GM12873 (cell line): ENCODE measurements around the gene RHBDD3.

Experiments used
- CTCF ChIP-seq: IDR thresholded peaks from 2 replicates; pipeline ENCODE4 v1.5.1; 2012; ENCODE audit warnings: low read depth, mild to moderate bottlenecking, moderate library complexity, low read length, control low read depth; ENCODE audit not compliant: insufficient read depth; ENCODE audit errors: missing control alignments

Gene RHBDD3

GRCh38 chr22:29233277-29233877 lies 34.4 kb downstream of the RHBDD3 start:
- no peak for TF ChIP-seq CTCF

- no peak for TF ChIP-seq CTCF
Measured at GRCh38 chr22:29231971-29232959, 35.5 kb downstream of the RHBDD3 start.

- TF ChIP-seq CTCF = no peak
Measured at GRCh38 chr22:29230972-29231875, 36.6 kb downstream of the RHBDD3 start.

GRCh38 chr22:29226351-29226981 lies 41.3 kb downstream of the RHBDD3 start:
- TF ChIP-seq CTCF = no peak

- TF ChIP-seq CTCF = no peak
Measured at GRCh38 chr22:29225422-29226090, 42.2 kb downstream of the RHBDD3 start.

- no peak for TF ChIP-seq CTCF
Measured at GRCh38 chr22:29224859-29225410, 42.8 kb downstream of the RHBDD3 start.
